GM19239 (cell line): ENCODE data around the gene OAF.
"Not testable (repeated sequence)": the region's sequence is repeated elsewhere in the genome, so short reads cannot be mapped to it uniquely, and the experiment has no call there.

ENCODE experiments used
- DNase-seq: peaks from one replicate; pipeline ENCODE4 v3.0.0; 2011; ENCODE audit warnings: low spot score; ENCODE audit not compliant: insufficient read length
- FAIRE-seq: peaks from 2 replicates; lab custom pipeline; 2011; peaks lifted over from hg19 to GRCh38; lab: Jason Lieb, UNC

Gene OAF

DNA sequence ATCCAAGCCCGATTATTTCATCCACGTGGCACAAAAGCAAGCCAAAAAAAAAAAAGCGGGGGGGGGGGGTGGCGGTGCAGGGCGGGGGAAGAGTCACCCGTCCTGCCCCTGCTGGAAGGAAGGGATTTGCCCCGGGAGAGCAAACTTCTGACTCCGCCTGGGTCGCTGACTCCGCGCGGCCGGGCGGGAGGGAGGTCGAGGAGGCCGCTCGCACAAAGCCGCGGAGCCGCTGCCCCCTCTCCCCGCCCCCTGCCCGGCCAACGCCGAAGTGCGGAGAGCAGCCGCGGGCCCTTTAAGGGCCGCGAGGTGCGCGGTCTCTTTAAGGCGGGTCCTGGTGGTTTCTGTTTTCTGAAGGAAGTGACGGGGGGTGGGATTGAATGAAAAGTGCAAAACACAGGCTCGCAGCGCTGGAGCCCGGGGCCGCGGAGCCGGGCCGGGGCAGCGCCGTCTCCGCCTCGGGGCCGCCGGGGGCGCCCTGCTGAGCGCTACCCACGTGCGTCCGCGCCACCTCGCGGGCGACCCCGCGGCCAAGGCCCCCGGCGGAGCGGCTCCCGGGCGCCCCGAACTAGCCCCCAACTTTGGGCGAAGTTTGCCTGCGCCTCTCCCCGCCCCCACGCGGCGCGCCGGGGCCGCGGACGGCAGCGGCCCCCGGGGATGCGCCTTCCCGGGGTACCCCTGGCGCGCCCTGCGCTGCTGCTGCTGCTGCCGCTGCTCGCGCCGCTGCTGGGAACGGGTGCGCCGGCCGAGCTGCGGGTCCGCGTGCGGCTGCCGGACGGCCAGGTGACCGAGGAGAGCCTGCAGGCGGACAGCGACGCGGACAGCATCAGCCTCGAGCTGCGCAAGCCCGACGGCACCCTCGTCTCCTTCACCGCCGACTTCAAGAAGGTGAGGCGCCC, at the start of gene OAF:
OAF (plus strand) TSS at position 407 of the 896 bp plus-strand sequence; CDS start at position 655, 248 bp downstream.
- FAIRE-seq, result peak; percentile 66
- peak; percentile 93 for DNase-seq

DNA sequence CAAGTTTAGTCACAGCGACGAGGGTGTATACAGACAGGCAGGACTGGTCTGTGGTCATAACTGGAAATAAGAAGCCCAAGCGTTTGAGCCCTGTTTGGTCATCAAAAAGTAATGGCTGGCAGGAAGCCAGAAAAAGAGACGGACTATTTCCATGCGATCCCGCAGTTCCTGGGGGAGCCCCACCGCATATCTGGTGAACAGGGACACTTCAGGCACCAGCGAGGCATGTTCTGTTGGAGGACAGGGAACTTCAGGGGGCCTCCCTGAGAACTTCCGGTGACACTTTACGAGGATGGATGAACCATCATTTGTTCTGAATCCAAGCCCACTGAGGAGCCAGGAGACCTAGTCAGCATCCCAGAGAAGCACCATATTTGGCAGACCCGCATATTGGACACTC, 43.2 kb upstream of the OAF start:
- no peak for DNase-seq
- FAIRE-seq, result no peak

DNA sequence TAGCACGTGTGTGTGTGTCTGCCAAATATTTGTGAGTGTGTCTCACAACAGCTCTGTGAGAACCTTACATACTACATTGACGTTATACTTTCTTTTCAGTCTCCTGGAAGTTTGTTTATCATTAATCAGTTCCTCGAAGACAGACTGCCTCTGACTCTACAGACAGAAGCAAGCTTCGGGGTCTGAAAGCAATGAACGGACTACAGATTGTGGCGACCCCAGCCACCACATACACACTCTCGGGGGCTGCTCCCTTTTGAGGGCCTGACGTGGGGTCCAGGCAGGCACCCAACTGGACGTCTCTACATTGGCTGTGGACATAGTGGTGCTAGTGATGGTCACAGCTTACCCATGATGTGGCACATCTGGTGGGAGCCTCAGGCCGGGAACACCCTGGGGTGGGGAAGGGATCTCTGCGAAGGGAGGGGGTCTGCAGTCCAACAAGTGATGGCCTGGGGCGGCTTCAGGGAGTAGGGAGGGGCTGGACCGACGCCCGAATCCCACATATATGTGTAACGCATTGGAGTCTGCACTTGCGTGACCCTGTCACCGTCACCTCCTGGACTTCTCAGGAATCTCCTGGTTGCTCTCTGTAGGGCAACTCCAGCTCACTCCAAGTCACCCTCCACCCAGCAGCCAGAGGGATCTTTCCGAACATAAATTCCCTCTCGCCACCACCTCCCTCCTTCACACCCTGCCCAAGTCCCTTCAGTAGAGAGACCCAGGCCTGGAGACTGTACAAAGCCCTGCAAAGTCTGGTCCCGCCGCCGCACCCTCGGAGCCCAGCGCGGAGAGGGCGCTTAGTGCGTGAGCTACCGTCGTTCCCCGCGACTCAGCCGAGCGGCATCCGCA, 42.5 kb upstream of the OAF start:
- DNase-seq (no peak), FAIRE-seq (no peak)

DNA sequence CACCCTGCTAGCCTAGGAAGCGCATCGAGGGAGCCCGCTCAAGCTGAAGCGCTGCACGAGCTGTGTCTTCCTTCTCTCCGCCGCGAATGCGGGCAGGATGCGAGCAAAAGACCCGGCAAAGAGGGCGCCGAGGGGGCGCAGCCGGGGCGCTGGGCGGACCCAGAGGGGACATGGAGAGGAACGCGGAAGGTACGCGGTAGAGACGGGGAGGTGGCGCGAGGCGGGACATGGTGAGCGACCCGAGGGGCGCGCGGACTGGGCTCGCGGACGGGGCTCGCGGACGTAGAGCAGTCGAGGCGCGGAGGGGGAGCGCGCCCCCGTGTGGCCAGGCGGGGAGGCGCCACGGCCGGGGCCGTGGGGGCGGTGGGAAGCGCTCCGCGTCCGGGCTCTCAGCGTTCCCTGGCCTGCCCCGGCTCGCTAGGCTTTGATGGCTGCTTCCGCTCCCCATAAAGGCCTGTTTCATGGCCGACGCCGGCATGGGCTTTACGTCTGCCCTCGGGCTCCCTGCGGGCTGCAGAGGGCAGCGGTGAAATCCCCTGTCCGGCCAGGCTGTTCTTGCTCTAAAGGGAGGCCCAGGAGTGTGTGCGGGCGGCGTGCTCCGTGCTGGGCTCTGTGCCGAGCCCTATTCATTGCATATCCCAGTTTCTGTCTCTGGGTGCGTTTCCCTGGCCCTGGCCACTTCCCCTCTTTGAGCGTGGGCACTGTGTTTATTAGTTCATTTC, 41.7 kb upstream of the OAF start:
- no peak for FAIRE-seq
- peak; percentile 58 for DNase-seq

DNA sequence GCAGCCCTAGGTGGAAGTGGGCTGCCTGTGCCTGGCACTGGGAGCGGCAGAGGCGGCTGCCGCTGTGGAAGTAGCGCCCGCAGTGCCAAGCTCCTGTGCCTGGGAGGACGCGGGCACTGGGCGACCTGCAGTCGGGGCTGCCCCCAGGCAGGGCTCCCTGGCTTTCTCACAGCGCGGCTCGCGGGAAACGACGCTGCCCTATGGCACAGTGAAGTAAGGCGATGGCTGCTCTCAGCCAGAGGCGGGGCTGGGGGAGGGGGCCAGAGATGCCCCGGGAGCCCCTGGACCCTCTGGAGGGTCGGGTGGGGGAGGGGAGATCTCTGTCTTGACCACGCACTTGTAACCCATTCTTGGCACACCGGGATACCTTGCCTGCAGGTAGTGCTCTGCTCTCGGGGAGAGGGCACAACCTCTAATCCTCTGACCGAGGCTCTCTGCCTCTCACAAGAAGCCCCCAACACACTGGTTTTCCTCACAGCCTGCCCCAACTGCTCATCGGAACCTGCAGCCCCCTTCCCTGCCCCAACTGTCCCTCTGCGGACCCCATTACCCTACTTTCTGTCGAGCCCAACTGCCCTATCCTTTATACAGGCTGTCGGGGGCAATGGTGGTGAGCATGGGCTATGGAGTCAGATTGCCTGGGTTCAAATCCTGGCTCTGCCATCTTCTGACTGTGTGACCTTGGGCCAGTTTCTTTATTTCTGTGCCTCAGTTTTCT, 40.7 kb upstream of the OAF start:
- DNase-seq (no peak), FAIRE-seq (no peak)

DNA sequence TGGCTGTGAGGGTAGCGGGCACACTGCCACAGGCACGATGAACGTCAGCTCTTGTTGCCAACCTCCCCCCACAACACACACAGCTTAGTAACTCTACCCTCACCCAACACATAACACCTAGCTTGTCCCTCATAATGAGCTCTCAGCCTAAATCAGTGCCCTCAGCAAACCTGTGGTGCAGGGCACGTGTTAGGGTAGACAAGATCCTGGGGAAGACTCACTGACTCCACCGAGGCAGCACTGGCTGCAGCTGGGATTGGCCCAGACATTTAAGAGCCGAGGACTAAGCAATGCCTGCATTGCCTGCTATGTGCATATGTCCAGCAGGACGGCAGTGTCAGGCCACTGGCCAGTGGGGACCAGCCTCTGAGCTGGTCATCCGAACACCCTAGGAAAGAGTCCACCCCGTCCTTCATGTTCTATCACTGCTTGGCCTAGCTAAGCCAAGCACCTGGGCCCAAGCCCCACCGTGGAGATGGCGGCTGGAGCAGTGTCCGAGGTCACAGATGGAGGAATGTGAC, 40.0 kb upstream of the OAF start:
- no peak for FAIRE-seq
- no peak for DNase-seq

DNA sequence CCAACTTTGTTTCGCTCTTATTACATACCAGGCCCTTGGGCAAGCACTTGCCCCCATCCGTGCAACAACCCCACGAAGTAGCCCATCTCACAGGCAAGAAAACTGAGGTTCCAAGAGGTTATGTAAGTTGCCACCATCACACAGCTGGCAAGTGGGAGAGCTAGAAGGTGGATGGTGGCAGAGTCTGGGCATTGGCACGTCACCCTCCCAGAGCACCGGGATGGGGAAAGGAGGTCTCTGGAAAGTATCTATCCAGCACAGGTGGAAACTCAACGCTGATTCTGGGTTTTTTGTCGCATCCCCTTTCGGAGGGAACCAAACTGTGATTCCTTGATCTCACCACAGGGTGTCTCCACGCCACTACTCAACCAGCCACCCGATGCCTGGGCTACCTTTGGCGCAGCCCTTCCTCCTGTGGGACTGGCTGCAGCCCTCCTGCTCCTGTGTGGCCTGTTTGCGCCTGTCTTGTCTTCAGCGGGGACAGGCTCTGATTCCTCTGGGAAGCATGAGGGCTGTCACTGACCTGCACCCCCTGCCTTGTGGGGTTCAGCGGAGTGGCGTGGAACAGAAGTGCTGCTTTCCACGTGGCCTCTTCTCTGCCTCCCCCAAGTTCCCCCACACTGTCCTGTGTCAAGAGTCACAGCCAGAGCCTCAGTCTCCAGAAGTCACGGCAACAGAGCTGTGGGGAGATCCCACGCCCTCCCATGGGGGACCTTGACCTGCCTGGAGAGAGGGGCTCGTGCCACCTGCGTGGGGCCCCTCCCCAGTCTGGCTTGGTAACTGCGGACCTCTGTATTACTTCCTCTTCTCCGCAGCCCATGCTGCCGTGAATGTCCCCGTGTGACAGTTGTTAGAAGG, 38.5 kb upstream of the OAF start:
- FAIRE-seq (peak; percentile 85), DNase-seq (peak; percentile 61)

DNA sequence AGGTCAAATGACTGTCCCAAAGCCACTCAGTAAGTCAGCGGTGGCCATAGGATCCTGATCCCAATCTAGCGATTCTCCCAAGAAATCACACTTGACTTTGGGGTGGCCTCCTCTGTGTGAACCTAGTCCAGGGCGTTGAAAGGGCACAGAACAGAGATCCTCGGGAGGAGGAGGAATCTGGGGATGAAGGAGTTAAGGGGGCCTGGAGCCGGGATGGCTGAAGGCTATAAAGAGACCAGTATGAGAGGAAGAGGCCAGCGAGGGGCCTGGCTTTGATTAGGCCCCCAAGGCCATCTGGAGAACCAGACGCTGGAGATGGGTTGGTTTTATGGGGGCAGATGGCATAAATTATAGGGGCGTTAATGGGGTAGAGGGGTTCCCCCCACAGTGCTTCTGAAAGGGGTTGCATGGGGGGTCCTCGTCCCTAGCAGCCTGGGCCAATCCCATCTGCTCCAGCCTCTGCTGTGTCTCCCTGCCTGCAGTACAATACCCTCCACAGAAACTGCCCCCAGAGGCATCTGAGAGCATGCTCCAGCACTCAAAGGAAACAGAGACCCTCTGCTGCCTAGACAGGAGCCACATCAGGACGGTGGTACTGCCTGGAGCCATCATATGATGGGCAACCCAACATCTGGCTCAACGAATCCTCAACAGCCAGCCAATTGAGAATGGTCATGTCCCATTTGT, 37.7 kb upstream of the OAF start:
- no peak for DNase-seq
- FAIRE-seq, result no peak

DNA sequence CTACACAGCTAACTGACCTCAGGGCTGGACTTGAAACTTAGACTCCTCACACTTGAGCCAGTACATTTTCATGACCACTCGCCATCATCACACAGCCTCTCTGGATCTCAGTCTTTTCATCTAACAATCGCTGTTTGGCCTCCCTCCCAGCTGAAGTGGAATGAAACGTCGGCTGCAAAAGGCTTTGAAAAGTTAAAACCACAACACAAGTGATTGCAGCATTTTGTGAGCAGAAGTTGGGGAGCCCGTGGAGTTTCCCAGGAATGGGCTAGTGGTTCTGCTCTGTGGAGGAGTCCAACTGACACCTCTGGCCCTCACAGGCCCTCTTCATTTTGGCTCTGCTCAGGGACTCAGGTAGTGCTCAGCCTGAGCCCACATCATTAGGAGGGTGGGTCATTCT, 37.0 kb upstream of the OAF start:
- DNase-seq (no peak), FAIRE-seq (no peak)

DNA sequence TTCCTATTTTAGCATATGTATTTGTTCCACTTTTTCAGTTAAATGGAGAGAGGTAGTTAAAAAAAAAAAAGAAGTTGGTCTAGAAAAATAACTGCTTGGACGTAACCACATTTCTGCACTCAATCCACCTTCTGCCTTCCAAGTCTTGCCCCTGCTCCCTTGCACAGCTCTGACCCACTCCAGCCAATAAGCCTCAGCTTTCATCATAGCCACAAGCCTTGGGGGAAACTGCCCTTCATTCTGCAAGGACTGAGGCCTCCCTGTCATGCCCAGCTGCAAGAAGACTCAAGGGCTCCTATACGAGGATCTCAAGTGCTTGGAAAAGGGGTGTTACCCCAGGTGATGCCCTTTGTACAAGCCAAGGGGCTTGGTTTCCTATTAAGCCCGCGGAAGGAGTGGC, 36.0 kb upstream of the OAF start:
- FAIRE-seq (no peak), DNase-seq (no peak)

DNA sequence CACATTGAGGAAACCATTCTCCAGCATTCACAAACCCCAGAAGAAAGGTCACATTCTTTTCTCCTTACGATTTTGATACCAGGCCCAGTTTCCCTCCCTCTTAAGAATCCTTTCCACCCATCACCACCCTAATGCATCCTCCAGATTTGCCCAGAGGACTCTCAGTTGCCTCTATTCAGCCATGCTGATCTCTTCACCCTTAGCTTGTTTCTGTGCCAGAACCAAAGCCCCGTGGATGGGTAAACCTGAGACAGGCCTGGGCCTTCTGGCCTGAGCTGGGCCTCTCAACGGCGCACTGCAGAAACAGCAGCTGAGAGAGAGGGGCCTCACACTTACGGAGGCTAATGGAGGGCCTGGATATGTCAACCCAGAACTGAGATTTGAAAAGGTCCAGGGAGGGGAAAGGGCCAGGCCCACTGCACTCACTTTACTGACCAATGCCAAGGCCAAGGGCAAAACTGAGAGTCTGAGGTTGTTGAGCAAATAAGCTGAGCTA, 32.2 kb upstream of the OAF start:
- no peak for DNase-seq
- no peak for FAIRE-seq

DNA sequence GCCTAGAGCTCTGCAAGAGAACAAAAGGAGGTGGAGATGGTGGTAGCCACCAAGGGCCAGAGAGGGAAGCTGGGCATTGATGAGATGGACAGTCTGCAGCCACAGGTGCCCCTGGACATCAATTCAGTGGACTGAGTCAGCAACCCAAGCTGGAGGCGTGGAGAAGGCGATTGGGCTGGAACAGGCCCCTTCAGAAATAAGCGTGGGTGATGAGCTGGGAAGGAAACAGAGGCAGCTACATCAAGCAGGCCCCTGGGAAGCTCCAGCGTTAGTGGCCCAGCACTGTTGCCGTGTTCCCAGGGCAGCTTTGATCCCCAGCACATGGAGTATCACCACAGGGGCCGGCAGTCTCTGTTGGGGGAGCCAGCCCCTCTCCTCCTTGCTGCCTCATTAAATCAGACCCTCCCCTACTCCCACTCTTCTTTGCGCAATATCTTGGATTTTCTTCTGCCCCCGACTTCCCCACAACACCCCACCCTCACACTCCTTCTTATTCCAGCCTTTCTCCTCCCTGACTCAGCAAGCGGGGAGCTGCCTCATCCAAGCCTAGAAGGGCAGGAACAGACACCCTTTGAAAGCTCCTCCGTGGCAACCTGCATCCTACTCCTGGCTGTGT, 31.7 kb upstream of the OAF start:
- FAIRE-seq (no peak), DNase-seq (no peak)

DNA sequence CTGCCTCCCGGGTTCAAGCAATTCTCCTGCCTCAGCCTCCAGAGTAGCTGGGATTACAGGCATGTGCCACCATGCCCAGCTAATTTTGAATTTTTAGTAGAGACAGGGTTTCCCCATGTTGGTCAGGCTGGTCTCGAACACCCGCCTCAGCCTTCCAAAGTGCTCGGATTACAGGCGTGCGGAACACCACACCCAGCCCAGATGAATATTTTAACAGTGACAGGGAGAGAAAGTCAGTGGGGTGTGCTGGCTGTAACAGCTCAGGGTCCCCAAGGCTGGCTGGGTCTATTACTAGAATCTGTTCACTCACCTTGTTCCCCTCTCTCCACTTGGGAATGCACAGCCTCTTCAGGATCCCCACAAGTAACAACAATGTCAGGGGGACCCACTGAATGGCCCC, 30.8 kb upstream of the OAF start:
- DNase-seq, FAIRE-seq: not testable (repeated sequence)

DNA sequence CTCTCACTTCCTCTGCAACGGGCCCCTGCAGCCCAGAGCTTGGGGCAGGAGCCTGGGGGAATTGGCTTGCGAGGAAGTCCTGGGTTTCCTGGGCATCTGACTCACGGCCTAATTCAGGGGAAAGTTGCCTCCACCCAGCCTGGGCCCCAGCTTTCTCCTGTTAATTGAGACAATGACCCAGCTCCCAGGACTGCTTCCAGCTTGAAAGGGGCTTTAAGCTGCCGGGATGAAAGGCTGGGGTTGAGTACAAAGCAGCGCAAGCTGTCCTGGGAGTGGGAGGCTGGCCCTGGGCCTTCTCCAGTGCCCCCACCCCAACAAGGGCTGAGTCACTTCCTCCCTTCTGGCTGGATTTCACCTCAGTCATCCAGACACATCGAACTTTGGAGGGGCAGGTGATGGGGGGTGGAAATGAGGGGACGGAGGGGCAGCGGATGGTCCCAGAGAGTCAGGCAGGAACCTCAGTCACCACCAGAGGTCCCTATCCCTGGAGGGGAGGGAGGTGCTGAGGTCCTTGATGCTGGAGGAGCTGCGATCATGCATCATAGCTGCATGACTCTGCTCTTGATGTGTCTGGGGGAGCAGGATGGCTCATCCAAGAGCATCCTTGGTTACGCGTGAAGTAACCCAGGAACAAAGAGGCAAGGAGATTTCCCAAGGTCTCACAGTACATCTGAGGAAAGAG, 30.1 kb upstream of the OAF start:
- DNase-seq (no peak), FAIRE-seq (no peak)

DNA sequence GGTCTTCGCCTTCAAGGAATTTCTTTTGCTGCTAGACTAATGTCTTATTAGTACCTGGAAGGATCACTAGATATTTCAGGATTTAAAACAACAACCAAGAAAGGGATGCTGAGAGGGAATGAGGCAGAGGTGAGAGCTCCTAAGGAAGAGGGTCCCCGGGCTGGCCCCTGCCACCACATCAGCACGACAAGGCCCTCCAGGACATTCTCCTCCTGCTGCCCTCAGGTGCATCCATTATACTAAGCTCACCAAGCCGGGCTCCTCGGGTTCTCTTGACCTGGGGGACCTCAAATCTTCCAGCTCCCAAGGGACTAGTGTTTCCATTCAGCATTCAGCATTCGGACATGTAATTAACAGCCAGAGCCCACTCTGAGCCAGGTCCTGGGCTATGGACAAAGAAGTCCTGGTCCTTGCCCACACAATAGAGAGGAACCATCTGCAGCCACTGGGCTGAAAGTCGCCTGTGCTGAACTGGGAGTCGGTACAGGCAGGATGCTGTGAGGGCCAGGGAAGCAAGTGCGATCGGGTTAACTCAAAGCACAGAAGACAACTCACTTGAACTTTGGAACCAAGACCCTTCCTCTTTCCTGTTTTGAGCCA, 29.4 kb upstream of the OAF start:
- FAIRE-seq, result no peak
- DNase-seq, result no peak

DNA sequence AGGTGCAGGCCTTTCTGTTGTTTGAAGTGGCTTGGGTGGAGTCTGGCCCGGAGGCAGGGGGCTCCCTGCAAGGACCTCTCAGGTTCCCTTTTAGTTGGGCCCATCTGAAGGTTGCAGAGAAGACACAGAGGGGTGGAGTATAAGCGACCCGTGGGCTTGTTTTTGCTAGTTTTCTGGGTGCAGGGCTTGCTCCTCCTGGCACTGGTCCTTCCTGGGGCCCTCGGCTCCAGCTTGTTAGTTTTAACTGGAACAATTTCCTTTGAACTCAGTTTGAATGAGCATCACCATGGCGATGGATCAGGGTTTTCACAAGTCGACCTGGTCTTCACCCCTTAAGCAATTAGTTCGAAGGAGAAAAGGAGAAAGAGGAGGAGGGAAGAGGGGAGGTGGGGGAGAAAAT, 28.5 kb upstream of the OAF start:
- FAIRE-seq, result no peak
- DNase-seq, result no peak
